CD4-positive, alpha-beta T cell treated with Interleukin-15 for 1 hour (primary cell): ENCODE results near the gene LRP1.
A peak's percentile ranks its signal among the peaks of the same experiment; 100 is the strongest.

Experiments used
- DNase-seq: peaks from one replicate; pipeline ENCODE4 v3.0.0-alpha.2; 2020

Gene LRP1

DNA sequence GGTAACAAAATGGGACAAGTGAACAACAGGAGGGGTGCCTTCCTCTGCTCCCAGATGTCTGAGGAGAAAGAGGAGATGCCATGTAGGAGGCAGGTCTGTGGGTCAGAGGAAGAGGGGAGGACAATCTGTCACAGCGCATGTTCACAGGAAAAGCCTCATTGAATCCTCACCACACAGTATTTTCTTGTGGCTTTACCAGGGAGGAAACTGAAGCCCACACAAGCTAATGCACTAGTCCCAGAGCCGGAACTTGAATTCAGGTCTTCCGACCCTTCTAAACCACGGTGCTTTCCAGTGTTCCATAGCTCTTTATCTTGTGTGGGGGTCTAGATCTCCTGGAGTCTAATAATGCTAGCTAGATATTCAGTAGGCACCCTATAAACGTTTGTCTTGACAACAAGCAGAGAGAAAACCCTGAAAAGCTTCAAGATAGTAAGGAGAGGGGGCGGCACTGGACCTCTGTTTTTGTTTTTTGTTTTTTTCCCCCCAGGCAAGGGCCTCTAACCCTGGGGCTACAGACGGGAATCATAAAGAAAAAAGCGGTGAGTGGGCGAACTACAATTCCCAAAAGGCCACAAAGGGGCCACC is 100.9 kb downstream of the LRP1 start:
- no peak for DNase-seq

DNA sequence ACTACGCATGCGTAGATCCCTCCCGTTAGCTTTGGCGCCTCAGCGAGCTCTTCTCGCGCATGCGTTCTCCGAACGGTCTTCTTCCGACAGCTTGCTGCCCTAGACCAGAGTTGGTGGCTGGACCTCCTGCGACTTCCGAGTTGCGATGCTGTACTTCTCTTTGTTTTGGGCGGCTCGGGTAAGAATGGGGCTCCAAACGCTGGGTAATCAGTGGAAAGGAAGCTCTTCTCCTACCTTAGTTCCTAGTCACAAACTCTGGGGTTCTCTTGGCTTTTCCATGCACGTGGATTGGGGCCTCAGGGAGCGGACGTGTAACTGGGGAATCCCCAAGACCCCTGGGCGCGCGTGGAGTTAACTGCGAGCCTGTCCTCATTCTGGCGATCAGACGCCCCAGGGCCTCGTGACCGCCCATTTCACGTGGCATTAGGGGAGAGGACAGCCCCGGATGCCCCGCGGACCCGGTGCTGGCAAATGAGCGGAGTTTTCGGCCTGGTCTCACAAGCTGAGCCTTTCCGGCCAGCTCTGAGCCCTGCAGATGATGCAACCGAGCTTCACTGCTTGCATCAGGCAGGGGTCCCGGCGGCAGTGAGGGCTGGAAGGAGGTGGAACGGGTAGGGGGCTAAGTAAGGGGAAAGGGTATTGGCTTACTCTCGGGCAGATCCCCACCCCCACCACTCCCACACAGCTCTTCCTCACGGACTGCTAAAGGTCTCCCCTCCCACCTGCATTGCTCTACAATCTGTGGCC is 101.5 kb downstream of the LRP1 start, which contains the start of gene SHMT2:
TSS of gene SHMT2 (plus strand) at position 78 of the 747 bp plus-strand sequence. CDS start at position 146, 68 bp downstream.
- peak; percentile 95 for DNase-seq

DNA sequence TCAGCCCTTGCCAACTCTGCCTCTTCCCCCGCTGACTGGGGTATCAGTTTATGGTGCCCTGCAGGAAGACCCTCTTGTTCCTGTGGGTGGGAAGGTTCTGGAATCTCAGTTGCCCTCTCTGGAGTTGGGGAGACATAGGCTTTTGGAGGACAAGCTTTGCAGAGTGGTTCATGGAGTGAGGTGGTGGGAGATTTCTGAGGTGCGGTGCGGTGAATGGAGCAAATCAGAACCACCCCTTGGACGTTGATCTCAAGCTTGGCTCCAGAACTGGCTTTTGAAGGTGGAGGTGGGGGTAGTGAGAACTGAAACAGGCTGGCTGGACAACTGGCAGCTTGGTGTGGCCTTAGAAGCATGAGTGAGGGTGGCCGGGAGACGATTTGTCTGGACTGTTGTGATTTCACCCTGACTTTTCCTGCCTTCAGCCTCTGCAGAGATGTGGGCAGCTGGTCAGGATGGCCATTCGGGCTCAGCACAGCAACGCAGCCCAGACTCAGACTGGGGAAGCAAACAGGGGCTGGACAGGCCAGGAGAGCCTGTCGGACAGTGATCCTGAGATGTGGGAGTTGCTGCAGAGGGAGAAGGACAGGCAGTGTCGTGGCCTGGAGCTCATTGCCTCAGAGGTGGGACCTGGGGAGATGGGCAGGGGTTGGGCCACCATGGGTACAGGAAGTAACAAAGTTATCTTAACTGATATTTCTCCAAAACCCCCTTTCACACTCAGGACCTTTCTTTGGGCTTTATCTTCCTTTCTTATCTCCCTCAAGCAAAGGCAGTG is 102.3 kb downstream of the LRP1 start:
- no peak for DNase-seq

DNA sequence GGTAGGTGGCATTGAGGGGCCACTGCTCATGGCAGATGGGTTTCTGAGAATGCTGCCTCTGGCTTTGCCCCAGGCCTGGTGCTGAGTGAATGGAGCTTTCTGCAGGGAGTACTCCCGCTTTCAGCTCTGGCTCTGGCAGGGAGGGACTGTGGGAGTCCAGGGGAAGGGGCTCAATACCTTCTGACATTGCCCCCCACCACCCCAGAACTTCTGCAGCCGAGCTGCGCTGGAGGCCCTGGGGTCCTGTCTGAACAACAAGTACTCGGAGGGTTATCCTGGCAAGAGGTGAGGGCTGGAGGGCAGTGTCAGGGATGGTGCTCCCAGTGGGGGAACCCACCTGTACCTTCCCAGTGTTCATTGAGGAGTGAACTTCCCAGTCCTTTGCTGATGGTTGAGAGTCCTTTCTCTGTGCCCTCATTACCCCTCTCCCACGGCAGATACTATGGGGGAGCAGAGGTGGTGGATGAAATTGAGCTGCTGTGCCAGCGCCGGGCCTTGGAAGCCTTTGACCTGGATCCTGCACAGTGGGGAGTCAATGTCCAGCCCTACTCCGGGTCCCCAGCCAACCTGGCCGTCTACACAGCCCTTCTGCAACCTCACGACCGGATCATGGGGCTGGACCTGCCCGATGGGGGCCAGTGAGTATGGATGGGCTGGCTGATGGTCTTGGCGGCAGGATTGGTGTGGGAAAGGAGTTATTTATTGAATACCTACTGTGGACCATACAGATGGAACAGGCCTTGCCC is 103.2 kb downstream of the LRP1 start:
- no peak for DNase-seq

DNA sequence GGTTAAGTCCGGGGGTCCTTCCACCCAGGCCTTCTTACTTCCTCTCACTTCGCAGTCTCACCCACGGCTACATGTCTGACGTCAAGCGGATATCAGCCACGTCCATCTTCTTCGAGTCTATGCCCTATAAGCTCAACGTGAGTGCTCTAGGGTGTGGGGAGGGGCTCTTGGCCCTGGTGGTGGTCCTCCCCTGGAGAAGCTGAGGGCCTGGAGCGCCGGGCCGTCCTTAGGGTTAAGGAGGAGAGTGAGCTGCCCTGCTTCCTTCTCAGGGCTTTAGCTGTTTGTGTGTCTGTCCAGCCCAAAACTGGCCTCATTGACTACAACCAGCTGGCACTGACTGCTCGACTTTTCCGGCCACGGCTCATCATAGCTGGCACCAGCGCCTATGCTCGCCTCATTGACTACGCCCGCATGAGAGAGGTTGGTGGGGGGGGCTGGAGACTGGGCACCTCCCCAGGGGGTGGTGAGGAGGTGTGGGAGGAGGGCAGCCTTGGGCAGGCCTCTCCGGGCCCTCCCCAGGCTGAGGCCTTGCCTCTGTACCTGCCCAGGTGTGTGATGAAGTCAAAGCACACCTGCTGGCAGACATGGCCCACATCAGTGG is 104.0 kb downstream of the LRP1 start:
- no peak for DNase-seq

DNA sequence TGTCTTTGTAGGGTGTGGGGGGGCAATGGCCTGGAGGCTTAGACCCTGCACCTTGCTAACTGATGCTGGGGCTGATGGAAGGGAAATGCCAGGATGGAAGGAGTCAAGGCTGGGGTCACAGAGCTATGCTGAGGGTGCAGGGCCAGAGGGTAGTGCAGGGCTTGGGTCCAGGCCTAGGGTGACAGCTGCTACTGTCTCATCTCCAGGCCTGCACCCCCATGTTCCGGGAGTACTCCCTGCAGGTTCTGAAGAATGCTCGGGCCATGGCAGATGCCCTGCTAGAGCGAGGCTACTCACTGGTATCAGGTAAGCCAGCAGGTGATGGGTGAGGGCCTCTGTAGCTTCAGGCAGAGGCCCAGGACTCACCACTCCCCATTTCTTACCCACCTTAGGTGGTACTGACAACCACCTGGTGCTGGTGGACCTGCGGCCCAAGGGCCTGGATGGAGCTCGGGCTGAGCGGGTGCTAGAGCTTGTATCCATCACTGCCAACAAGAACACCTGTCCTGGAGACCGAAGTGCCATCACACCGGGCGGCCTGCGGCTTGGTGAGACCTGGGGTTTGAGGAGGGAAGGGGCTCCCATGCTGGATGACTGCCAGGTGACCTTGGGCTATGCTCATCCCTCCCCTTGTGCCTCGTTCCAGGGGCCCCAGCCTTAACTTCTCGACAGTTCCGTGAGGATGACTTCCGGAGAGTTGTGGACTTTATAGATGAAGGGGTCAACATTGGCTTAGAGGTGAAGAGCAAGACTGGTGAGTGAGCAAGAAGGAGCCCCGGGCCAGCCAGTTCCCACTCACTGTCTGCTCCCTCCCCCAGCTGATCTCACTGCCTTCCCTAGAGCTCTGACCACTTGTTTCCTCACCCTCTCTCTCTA is 105.3 kb downstream of the LRP1 start:
- DNase-seq, result no peak

DNA sequence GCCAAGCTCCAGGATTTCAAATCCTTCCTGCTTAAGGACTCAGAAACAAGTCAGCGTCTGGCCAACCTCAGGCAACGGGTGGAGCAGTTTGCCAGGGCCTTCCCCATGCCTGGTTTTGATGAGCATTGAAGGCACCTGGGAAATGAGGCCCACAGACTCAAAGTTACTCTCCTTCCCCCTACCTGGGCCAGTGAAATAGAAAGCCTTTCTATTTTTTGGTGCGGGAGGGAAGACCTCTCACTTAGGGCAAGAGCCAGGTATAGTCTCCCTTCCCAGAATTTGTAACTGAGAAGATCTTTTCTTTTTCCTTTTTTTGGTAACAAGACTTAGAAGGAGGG is 105.9 kb downstream of the LRP1 start:
- DNase-seq, result no peak

DNA sequence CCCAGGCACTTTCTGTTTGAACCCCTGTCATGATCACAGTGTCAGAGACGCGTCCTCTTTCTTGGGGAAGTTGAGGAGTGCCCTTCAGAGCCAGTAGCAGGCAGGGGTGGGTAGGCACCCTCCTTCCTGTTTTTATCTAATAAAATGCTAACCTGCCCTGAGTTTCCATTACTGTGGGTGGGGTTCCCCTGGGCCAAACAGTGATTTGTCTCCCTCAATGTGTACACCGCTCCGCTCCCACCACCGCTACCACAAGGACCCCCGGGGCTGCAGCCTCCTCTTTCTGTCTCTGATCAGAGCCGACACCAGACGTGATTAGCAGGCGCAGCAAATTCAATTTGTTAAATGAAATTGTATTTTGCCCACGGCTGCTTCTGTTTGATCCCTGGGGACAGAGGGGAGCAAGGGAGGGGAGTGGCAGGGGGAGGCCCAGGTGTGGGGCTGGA is 106.3 kb downstream of the LRP1 start:
- DNase-seq, result peak; percentile 63

DNA sequence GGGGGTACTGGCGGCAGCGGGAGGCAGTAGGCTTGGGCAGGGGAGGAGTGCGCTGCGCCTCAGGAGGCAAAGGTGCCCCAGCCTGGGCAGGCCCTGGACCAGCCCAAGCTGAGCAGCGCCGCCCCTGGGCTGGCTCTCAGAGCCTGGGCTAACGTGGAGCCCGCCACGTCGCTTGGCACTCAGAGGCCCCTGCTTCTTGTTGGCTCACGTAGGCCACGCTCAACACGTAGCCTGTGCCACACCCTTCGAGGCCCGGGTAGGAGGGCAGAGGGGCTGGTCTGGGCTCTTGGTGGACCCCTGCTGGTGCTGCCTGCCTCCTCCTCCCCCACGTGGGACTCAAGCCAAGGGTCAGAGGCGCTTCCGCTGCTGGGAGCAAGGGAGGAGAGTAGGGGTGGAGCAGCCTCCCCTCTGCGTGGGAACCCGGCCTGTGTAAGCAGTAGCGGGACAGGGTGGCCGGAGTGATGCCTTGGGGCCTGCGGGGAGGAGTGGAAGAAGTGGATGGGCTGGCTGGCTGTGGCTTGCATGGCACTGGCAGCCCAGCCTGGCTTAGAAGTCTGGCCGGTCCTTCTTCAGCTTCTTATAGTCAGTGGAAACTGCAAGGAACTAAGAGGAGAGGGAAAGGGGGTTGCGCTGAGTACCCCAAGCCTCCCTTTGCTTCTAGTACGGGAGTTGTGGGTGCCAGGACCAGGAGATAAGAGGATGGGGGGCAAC is 106.9 kb downstream of the LRP1 start:
- DNase-seq, result peak; percentile 32

DNA sequence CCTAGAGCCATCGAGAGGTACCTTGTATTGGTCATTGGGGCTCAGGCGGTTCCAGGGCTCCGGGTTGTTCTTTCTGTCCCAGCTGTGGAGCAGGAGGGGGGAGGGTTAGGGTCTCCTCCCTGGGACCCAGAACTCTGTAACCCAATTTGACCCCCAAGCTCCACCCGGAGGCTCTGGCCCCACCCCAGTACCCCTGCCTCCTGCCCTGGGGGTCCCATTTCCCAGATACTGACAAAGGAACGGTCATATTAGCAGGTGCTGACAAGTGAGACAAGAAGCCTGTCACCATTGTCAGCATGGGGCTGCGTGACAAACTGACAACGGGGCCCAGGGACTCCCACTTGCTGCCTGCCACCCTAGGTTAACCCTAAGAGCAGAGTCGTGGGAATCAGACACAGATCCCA is 107.4 kb downstream of the LRP1 start:
- no peak for DNase-seq

DNA sequence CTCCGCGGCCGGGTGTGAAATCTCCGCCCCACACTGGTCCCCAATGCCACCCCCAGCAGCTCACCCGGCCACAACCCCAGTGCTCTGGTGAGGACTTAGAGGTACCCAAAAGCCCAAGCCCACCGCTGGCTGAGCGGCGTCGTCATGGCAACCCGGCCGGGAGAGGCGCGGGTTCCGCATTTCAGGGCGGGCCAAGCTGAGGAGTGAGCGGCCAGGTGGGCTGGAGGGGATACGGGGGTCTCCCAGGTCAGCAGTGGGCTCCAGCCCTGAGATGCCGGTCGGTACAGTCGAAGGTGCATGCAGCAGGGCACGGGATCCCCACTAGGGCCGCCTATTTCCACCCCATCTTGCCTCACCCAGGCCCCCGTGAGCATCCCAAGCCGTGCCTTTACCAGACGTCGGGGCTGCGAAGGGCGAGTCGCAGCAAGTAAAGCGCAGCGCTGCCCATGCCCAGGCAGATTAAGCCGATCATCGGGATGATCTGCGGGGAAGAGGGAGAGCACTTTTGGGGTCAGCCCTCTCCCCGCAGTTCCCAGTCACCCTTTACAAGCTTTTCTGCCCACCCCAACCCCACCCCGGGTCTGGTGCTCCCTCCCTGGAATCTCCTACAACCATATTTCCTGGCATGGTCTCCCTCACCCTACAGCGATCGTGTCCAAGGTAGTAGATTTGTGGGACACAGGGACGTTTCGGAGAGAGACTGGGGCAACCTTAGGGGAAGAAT is 108.1 kb downstream of the LRP1 start:
- DNase-seq, result no peak

DNA sequence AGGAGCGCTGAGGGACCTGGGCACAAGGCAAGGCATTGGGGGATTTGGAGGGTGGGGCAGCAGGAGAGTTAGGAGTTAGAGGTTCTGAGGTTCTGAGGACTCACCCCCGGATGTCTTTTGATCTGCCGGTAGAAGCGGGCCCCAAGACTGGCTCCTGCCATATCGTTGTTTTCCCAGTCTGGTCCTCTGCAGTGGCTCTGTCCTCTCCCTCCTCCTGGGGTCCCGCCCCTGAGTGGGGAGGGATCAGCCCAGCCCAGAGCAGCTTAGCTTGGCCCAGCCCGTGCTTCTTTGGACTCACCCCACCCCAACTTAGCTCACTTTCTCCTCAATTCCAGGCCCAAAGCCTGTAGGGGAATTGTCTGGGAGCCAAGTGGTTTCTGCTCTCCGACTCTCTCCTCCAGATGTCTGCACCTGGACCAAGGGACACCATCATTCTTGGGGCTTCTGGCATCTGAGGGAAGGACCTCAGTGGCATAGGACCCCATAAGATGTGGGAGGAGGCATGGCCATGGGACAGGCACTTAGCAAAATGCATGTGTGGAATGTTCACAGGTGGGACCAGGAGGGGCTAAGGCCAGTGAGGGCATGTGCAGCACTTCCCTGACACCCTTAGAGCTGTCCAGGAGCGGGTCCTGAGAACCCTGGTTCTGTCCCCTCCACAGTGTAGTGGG is 108.8 kb downstream of the LRP1 start:
- peak; percentile 15 for DNase-seq

DNA sequence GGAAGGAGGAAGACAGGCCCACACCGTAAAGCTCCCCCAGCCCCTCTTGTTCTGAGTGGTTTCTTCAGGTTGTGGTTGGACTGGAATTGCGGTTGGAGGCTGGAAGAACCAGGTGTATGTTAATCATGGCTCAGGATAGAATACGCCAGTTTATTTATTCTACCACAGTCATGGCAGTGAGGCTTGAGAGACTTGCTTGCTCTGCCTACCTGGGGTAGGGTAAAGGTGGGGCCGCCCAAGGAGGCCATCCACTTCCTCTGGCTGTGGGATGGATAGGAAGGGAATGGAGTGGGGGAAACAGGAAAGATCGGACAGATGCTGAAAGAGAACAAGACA is 109.3 kb downstream of the LRP1 start:
- no peak for DNase-seq

DNA sequence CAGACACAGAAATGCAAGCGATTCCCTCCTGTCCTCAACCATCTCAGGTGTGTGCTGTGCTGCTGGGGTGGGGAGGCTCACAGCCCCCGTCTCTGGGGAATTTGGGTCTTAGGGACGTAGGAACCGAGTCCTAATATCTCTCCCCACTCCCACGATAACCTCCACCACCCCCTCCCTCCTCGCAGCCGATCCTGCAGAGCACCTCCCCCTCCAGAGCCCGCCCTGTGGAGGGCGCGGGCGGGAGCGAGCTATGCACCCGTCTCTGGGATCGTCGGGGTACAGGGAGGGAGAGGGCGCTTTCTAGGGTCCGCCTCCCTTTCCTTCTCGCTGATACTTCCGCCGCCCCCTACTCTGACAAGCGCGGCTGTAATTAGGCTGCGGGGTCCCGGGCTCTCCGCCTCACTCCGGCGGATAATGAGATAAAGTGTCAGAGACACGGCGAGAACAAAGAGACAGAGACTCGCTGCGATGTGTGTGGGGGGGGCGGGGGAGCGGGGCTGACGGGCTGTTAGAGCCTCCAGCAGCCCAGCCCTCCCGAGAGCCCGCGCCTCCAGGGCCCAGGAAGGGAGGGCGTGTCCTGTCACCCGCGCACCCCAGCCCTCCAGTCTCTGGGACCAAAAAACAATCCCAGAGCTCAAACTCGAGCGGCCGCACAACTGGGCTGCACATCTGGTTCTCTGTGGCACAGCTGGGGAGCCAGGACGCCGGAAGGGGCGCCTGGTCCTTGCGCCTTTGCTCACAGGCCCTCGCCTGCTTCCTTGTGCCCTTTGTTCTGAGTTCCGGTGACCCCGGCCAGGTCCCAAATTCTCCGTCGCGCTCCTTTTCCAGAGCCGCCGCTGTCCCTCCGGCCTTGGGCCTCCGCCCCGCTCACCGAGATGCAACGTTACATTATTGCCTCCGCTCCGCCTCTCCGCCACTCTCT is 109.9 kb downstream of the LRP1 start:
- no peak for DNase-seq

DNA sequence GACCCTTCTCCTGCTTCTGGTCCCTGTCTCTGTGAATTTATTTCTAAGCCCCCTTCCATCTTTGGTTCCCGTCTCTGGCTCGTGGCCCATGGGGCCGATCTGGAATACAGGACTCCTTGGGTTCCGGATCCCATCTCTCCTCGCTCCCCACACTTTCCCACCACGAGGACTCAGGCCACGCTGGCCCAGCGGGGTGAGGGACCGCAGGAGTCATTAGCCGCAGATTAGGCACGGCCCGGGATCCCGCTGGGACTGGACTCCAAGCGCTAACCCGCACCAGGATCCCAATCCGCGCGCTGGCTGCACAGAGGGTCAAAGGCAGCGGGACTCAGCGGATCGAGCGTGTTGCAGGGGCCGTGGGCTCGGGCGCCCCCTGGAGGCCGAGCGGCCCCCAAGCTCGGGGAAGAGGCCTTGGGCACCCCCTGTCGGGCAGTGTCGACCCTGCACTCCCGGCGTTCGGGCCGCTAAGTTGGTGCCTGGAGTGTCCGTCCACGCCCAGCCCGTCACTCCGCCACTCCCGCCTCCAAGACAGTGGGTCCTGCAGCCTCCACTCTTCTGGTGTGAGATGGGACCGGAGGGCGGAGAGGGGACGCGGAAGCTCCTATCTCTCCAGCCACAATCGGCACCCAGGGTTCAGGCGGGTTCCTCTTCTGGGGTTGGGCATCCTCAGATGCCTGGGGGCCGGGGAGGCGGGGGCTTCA is 110.7 kb downstream of the LRP1 start:
- DNase-seq, result peak; percentile 84

DNA sequence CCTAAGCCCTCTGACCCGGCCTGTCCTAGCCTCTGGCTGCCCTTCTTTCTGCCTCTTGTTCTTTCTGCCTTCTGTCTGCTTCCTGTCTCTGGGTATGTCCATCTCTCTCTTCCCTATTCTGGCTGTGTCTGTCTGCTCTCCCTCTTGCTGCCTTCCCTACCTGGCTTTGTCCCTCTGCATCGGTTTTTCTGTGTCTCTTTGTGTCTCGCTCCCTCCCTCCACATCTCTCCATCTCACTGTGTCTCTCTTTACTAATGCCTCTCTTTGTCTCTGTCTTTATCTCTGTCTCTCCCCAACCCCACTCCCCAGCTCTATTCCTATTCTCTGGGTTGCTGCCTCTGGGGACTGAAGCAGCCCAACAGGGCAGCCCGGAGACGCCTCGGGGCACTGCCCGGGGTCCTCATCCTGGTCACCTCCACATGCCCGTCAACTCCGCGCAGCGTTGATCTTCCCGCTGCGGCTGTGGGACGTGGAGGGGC is 111.3 kb downstream of the LRP1 start:
- DNase-seq, result no peak

DNA sequence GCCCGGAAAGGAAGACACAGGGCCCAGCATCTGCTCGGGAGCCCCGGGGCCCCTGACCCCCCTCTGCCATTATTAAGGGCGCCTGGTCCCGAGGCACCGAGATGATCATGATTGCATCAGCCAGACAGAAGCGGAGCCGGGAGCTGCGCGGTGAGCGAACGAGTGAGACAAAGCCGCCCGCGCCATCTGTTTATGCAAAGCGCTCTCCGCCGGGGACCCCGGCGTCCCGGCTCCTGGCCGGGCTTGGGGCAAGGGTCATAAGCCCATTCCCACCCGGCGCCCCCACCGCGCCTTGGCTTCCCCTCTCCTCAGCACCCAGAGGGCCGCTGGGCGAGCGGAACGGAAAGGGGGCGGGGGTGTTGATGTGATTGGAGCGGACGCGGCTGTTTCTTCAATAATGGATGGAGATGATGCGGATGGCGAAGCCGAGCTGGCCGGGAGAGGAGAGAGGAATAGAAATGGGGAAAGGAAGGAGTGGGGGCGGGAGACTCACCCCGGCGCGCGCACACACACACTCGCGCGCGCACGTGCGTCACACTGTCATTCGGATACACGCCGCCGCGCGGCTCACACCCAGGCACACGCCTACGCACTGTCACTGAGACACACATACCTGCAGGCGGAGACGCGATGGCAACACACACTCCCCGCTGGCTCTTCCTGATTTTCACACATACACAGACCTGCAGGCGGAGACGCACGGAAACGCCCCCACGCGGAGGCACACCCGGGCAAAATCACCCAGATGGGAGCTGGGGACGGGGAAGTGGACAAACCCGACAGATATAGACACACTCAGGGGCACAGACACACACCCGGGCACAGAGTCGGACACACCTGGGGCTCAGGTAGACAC is 112.0 kb downstream of the LRP1 start:
- DNase-seq, result peak; percentile 82
